HG03025 (cell line): ENCODE data around the gene RNLS.
"Not testable (repeated sequence)": the region's sequence is repeated elsewhere in the genome, so short reads cannot be mapped to it uniquely, and the experiment has no call there.

Experiments
- ATAC-seq: cut with Tn5 transposase; IDR thresholded peaks from one replicate; pipeline ENCODE4 v1.9.1; 2021; ENCODE audit warnings: mild to moderate bottlenecking, moderate library complexity; ENCODE audit not compliant: unreplicated experiment, low FRiP score

RNLS gene

DNA sequence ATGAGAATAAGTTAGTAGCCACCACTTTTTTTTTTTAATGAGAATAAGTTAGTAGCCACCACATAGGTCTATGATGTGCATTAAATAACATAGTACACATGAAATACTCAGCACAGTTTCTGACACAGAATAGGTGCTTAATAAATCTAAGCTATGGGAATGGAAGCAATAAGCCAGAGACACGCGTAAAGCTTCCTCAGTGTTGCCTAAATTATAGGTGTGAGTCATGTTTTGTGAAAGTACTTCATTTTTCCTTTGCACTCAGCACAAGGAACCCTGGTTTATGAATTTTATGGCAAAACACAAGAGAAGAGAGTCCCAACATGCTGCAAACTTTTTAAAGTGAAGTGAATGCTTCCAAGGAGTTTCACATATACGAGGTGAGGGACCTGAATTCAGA, 267.4 kb downstream of the RNLS start:
- no peak for ATAC-seq

DNA sequence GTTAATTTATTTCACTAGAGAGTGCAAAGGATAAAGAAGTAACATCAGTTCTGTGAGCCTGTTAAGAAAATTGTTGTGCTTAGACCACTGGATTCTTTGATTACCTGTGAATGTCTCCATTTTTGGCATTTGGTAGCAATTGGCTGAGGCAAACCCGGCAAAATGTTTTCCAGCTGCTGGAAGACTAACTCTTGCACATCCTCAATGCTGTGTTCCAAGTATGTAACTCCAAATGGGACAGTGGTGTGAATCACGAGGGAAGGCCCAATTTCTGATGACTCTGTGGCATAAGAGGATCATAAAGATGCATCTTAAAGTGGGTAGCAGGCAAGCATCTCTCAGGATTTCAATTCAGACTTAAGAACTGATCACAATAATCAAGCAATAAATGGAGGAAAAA, 268.8 kb downstream of the RNLS start:
- ATAC-seq: no peak

DNA sequence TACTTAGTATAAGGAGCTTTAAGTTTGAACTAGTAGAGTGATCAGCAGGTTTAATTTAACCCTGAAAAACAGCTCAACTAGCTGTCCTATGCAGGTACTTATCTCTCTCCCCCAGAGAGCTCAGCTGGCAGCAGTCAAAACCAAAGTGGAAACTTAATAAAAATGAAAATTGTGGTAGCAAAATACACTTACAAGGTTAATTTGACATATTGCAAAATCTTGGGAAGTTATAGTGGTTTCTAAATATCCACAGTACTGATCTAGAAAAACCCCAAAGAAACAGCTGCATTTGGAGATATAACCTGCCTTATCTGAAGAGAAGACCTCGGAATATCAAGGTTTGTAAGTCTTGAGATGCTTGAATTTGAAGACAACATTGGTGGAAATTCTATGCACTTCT, 269.2 kb downstream of the RNLS start:
- no peak for ATAC-seq

DNA sequence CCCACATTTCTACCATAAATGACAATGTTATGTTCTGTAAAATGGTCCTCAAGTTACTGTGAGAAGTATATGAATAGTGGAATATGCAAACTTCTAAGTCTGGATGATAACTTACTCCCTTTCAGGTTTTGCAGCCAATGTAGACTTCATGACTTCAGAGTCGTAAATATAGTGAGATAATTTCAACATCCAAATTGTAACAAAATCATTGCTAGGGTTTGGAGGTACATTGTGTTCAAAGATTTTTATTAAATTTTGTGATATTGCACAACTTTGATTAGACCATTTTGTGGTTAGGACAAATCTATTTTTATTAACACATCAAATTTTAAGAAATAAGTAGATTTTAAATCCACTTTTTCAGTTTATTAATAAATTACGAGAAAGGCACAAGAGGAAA, 270.3 kb downstream of the RNLS start:
- ATAC-seq: no peak

DNA sequence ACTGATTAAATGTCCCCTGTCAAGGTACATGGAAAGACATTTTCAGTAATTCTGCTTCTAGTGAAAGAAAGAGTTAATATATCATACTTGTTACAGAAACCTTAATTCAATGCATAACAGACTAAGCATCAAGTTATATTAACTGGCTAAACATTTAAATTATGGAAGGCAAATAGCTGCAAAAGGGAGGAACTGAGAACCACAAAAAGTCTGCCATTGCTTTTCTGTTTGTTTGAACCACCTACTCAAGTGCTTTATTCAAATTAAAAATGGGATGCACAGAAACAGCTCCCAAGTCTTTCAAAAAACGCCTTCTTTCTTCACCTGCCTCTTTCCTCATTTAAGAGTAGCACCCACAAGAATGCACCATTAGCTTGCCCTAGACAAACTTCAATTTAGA, 271.9 kb downstream of the RNLS start:
- no peak for ATAC-seq

DNA sequence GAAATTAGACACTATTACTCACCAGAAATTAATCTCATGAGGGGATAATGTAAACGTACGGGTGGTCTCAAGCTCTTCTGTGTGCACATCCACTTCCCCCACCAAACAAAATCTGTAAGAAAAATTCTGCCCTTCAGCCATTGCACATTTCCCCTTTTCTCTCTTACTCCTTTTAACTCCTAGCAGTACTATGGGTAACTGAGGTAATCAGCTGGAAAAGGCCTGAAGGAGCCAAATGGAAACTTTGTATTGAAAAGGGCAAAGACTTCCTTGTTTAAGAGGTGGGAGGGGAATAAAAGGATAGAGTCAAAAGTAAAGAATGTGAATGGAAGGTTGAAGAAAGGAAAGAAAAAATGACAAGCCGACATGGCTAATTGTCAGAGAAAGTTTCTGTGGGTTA, 273.8 kb downstream of the RNLS start:
- no peak for ATAC-seq

DNA sequence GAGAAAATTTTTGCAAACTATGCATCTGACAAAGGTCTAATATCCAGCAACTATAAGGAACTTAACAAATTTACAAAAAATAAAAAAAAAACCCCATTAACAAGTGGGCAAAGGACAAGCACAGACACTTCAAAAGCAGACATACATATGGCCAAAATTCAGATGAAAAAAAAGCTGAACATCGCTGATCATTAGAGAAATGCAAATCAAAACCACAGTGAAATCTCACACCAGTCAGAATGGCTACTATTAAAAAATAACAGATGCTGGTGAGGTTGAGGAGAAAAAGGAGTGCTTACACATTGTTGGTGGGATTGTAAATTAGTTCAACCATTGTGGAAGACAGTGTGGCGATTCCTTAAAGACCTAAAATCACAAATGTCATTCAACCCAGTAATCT, 274.8 kb downstream of the RNLS start:
- not testable (repeated sequence) for ATAC-seq

DNA sequence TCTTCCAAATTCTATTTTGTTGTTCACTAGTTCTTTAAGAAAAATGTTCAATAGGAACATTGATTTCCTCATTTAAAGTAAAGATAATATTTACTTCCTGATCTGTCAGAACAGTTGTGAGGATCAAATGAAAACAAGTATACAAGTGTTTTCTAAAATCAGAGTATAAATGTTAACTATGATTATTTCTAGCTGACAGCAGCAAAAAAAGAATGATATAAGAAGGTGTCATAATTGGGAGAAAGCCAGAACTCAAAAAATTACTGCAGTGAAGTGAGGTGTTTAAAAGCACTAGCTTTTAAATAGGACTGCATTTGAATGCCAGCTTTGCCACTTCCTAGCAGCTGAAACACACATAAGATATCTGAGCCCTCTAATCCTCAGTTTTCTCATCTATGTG, 283.3 kb downstream of the RNLS start:
- no peak for ATAC-seq

DNA sequence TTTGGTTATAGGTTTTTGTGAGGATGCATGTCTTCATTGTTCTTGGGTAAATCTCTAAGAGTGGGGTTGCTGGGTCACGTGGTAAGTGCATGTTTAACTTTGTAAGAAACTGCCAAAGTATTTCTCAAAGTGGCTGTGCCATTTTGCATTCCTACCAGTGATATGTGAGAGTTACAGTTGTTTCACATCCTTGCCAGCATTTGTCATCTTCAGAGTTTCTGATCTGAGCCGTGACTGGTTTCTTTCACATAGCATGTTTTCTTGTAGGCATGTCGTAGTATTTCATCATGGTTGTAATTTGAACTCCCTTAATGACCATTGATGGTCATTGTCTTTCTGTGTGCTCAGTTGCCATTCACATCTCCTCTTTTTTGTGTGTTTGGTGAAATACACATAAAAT, 286.0 kb downstream of the RNLS start:
- ATAC-seq: no peak

DNA sequence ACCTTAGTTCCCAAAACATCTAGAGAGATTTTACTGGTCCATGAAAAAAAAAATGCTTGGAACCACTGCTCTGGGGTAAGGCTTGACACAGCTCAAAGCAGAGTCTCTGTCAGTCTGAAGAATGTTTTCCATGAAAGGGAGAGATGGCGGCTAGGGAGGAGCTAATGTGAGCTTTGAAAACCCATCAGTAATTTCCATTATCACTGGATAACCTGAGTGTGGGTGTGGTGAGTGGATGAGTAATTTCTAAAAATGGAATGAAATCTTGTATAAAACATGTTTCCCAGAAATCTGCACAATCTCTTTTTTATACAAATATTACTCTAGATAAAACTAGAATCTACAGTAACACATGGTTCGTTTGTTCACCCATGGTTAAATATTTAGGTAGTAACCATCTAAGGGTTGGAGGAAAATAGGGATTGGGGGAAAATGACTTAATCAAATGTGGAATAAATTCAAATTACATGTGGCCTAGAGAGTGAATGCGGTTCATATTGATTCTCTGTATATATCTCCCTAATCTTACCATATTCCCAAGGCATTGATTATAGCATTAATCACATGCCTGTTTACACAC, 289.4 kb downstream of the RNLS start:
- ATAC-seq: no peak

DNA sequence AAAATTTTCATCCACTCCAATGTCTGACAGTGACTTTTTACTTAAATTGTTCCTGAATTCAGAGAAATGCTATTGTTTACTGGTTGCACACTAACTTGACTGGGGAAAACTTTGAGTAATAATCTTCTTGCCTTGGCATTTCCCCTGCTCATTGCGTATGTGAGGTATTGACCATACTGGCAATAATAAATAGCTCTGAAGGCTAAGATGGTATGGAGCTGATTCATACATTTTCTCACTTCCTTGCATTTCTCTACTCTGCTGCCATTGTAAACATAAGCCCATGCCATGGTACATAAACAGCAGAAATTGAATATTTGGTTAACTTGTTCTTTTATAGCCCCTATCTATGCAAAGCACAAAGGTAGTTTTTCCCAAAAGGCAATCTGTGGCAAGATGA, 290.0 kb downstream of the RNLS start:
- ATAC-seq: no peak

DNA sequence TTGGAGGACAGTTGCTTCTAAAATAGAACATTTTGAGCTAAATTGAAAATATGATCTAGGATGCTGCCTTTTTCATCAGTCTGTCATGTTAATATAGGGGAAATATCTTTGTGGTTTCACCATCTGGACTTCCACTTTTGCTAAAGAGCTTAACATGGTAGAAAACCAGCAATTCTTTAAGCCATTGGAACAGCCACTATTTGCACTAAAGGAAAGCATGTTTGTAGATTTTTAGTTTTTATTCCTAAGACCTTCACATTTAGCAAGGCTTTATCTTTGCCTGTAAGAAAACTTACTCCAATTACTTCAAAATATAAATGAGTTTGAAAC, 291.0 kb downstream of the RNLS start:
- ATAC-seq: no peak

DNA sequence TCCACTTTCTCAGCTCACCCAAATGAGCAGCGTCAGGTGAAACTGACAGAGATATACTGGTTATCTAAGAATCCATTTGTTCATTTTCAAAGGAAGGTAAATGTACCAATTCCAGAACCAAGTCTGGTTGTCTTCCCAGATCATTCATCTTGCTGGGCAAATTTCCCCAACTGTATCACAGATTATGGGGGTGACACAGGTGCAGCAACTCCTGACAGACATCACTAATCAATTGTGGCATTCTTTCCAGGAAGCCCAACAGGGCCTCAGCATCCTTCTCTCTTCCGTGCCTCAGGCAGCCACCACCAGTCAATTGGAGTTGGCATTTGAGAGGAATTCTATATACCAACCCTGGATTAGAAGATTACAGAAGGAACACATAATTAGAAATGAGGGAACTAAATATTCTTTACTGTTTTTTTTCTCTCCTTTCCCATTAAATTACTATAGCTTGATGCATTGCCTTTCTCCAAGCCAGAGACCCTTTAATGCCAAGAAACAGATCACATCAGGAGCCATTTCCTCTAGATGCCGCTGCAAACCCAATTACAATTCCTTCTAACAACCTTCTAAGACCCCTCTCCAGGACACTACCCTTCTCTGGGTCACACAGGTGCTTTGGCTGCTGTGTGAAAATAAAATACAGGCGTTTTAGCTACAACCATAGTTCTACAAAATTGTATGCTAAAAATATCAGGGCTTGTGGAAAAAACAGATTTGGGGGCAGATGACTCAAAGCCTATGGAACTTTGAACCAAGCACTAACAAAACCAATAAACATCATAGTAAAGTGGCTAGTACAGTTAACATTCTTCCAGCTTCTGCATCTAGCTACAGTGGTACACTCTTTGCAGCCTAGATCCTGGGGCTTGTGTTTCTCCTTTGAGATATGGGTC, 291.6 kb downstream of the RNLS start:
- no peak for ATAC-seq

DNA sequence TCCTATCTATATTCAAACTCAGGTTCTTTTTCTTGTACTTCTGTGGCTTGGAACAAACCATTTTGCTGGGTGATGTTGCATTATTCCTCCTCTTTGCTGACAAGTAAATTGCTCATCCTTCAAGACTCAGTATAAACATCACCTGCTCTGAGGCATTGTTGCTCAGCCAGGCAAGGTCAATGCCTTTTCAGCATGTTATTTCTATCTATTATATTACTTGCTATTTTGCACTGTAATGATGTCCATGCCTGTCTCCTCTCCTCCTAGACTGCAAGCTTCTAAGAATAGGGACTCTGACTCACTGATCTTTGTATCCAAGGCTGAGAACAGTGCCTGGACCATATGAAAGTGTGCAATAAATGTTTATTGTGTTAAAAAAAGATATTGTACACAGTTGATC, 293.8 kb downstream of the RNLS start:
- no peak for ATAC-seq

DNA sequence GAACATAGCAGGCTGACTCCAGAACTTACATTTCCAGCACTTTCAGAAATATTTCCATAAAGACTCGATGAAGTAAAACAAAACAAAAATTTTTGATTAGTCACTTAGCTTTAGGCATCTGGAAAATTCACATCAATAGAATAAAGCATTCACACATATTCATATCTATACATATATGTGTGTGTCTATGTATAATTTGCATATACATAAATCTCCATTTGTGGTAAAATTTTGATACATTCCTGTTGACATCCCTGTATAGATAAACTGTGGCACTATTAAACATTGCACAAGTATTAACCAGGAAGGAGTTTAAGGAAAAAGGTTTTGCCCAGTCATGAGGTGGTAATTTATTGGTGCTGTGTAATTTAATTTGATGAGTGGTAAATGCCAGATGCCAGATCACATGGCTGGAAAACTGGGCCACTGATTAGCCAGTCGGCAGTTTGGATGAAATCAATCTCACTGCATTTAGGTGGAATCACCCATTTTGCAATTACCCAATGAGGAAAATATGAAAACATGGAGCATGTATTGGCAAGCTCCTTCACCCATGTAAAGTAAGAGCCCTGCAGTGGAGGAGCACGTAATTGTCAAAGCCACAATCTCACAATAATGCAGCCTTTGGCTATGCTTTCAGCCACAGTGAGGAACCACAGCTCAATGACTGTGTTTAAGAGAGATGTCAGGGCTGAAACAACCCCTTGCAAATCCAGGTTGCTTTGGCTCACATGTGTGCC, 294.6 kb downstream of the RNLS start:
- no peak for ATAC-seq

DNA sequence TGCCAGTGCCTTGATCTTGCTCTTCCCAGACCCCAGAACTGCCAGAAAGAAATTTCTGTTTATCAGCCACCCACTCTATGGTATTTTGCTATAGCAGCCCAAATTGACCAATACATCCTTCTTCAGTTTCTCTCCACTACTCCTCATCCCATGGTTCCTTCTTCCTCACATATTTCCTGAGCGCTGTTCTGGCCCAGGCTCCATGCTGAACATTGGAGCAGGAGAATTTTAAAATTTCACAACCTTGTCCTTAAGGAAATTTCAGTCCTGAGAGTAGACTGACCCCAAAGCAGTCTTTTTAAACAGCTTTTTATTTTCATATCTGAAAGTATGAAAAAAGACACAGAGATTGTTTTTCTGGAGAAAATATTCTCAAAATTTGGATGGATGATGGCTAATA, 297.1 kb downstream of the RNLS start:
- ATAC-seq: no peak

DNA sequence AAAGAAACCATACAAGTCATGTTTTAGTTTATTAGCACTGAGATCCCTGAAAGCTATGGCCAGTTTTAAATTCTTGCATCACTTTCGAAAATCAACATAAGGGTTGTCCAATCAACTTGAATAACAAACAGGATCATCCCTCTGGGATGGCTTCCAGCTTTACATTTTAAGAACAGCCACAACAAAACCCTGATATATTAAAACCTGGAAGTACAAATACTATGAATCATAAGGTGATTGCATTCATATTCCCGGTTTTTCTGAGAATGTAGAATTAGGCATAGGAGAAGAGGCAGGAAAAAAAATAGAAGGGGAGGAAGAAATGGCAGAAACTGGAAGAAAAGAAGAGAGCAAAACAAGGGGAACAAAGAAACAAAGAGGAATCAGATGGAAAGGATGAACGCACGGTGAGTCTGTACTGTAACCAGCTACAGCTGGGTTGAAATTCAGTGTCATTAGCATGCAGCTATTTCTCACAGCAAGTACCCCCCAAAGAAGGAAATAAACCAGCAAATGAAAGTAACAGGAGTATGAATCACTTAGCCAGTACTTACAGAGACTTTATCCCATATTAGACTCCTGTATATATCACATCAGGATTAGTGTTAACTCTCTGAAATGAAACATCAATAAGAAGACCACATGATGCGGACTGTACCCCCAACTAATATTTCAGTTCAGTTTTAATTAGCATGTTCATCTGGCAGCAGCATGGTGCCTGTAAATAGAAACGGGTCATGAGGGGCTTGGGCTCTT, 301.3 kb downstream of the RNLS start:
- no peak for ATAC-seq

DNA sequence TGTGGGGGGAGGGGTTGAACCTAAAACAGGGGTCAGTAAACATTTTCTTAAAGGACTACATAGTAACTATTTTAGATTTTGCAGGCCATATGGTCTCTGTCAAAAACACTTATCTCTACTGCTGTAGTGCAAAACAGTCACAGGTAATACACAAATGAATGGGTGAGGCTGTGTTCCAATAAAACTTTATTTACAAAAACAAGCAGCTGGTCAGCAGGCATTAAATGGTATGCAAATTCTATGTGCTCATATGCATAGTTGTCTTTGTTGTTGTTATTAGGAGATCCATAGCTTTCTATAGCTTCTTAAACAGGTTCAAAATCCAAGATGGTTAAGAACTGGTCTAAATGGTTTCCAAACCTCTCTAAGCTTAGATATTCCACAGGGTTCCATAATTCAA, 302.6 kb downstream of the RNLS start:
- no peak for ATAC-seq

DNA sequence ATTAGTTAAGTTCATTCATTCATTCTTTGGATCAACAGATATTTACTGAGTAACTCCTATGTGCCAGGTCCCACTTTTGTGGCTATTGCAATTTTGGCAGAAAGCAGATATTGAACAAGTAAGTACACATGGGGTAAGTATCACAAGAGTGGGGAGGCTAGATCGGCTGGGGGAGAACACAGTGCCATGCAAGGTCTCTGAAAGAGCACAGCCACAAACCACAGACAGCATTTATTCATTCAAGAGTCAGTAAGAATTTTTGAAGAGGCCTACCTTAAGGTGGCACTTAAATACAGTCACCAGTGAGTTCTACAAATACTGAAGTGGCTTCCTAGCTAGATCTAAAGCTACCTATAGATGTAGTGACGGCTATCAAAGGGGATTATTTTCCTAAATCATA, 304.2 kb downstream of the RNLS start:
- ATAC-seq: no peak

DNA sequence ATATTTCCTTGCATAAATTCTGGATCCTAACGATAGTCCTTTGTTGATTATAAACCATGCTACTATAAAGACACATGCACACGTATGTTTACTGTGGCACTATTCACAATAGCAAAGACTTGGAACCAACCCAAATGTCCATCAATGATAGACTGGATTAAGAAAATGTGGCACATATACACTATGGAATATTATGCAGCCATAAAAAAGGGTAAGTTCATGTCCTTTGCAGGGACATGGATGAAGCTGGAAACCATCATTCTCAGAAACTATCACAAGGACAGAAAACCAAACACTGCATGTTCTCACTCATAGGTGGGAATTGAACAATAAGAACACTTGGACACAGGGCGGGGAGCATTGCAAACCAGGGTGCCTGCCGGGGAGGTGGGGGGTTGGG, 306.2 kb downstream of the RNLS start:
- ATAC-seq: not testable (repeated sequence)

DNA sequence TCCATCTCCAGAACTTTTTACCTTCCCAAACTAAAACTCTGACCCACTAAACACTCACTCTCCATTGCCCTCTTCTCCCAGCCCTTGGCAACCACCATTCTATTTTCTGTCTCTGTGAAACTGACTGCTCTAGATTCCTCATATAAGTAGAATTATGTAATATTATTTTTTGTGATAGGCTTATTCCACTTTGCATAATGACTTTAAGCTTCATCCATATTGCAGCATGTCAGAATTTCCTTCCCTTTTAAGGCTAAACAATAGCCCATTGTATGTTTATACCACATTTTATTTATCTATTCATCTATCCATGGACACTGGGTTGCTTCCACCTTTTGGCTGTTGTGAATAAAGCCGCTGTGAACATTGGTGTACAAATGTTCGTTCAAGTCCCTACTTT, 308.8 kb downstream of the RNLS start:
- no peak for ATAC-seq
